GM23338 (cell line): ENCODE data around the gene MSL3B.

Experiments
- ATAC-seq: fragments of 200-7000 bp; cut with Tn5 transposase; 3 replicates; pipeline ENCODE4 v1.9.1; 2020
- DNase-seq: peaks from one replicate; pipeline ENCODE4 v3.0.0-alpha.2; 2015; ENCODE audit warnings: low spot score
- H2AFZ ChIP-seq: fragments of 200-600 bp; sonication (generic); 2 replicates; pipeline ENCODE4 v1.8.0; 2016; ENCODE audit warnings: antibody characterized with exemption, mild to moderate bottlenecking, moderate library complexity
- H3F3A ChIP-seq: fragments of 200-600 bp; sonication (generic); replicated peaks from 2 replicates; pipeline ENCODE4 v1.8.0; 2017; ENCODE audit warnings: antibody characterized with exemption, mixed run types, low read depth
- H3K27ac ChIP-seq: fragments of 200-600 bp; sonication (generic); 2 replicates; pipeline ENCODE4 v1.6.1; 2016; ENCODE audit warnings: low read depth
- H3K27me3 ChIP-seq: fragments of 200-600 bp; sonication (generic); 2 replicates; pipeline ENCODE4 v1.8.0; 2016; ENCODE audit warnings: mild to moderate bottlenecking, mixed run types, moderate library complexity; ENCODE audit not compliant: insufficient read depth
- H3K36me3 ChIP-seq: fragments of 200-600 bp; sonication (generic); 2 replicates; pipeline ENCODE4 v1.8.0; 2016; ENCODE audit warnings: mild to moderate bottlenecking; ENCODE audit not compliant: insufficient read depth
- H3K4me1 ChIP-seq: fragments of 200-600 bp; sonication (generic); 2 replicates; pipeline ENCODE4 v1.8.0; 2016; ENCODE audit warnings: mild to moderate bottlenecking, moderate library complexity; ENCODE audit not compliant: insufficient read depth
- H3K4me2 ChIP-seq: fragments of 200-600 bp; sonication (generic); 2 replicates; pipeline ENCODE4 v1.7.1; 2017; ENCODE audit warnings: mixed run types
- H3K4me3 ChIP-seq: fragments of 200-600 bp; sonication (generic); 2 replicates; pipeline ENCODE4 v1.6.1; 2016; ENCODE audit warnings: mixed run types
- H3K79me2 ChIP-seq: fragments of 200-600 bp; sonication (generic); replicated peaks from 2 replicates; pipeline ENCODE4 v1.8.0; 2017; ENCODE audit warnings: mild to moderate bottlenecking; ENCODE audit not compliant: insufficient read depth
- H3K9me2 ChIP-seq: fragments of 200-600 bp; sonication (generic); 2 replicates; pipeline ENCODE4 v1.8.0; 2017; ENCODE audit not compliant: insufficient read depth
- H4K20me1 ChIP-seq: fragments of 200-600 bp; sonication (generic); replicated peaks from 2 replicates; pipeline ENCODE4 v1.8.0; 2017; ENCODE audit warnings: mild to moderate bottlenecking; ENCODE audit not compliant: insufficient read depth
- H3K27ac Mint-ChIP-seq: 2 replicates; pipeline ENCODE4 v1.8.0; 2020; ENCODE audit warnings: inconsistent platforms, mild to moderate bottlenecking, moderate library complexity, mixed read lengths
- H3K27me3 Mint-ChIP-seq: 3 replicates; pipeline ENCODE4 v1.8.0; 2022; ENCODE audit warnings: low read depth, mild to moderate bottlenecking, moderate library complexity, mixed read lengths, inconsistent platforms; ENCODE audit not compliant: insufficient read depth, poor library complexity
- H3K36me3 Mint-ChIP-seq: 3 replicates; pipeline ENCODE4 v1.8.0; 2021; ENCODE audit warnings: low read depth, mild to moderate bottlenecking, inconsistent platforms, moderate library complexity, mixed read lengths
- H3K4me1 Mint-ChIP-seq: 3 replicates; pipeline ENCODE4 v1.8.0; 2020; ENCODE audit warnings: mild to moderate bottlenecking, inconsistent platforms, mixed read lengths
- H3K4me3 Mint-ChIP-seq: 3 replicates; pipeline ENCODE4 v1.8.0; 2021; ENCODE audit warnings: moderate library complexity, mild to moderate bottlenecking, inconsistent platforms, mixed read lengths
- H3K9me3 Mint-ChIP-seq: 3 replicates; pipeline ENCODE4 v1.8.0; 2020; ENCODE audit warnings: moderate library complexity, mild to moderate bottlenecking, inconsistent platforms, mixed read lengths
- CREB1 ChIP-seq: fragments of 250-450 bp; sonication (Bioruptor Pico); IDR thresholded peaks from 2 replicates; pipeline ENCODE4 v1.5.0; 2020; ENCODE audit warnings: low read depth, mild to moderate bottlenecking, moderate library complexity
- ETS1 ChIP-seq: IDR thresholded peaks from 2 replicates; pipeline ENCODE4 v1.6.1; 2016; ENCODE audit warnings: antibody characterized with exemption
- EZH2 ChIP-seq: fragments of 200-600 bp; sonication (generic); IDR thresholded peaks from one replicate; pipeline ENCODE4 v1.8.0; 2017; ENCODE audit warnings: antibody characterized with exemption, mild to moderate bottlenecking, low read depth; ENCODE audit not compliant: unreplicated experiment
- EZH2phosphoT487 ChIP-seq: fragments of 200-600 bp; sonication (generic); IDR thresholded peaks from one replicate; pipeline ENCODE4 v1.8.1; 2018; ENCODE audit warnings: antibody characterized with exemption; ENCODE audit not compliant: unreplicated experiment
- JUNB ChIP-seq: IDR thresholded peaks from one replicate; pipeline ENCODE4 v1.6.1; 2016; ENCODE audit warnings: antibody characterized with exemption; ENCODE audit not compliant: unreplicated experiment
- NANOG ChIP-seq: IDR thresholded peaks from 2 replicates; pipeline ENCODE4 v1.6.1; 2016; ENCODE audit warnings: antibody characterized with exemption, borderline replicate concordance
- POLR2AphosphoS5 ChIP-seq: IDR thresholded peaks from 2 replicates; pipeline ENCODE4 v1.6.1; 2016; ENCODE audit warnings: antibody characterized with exemption, low read depth
- REST ChIP-seq: IDR thresholded peaks from one replicate; pipeline ENCODE4 v1.6.1; 2018; ENCODE audit warnings: antibody characterized with exemption; ENCODE audit not compliant: unreplicated experiment
- STAT1 ChIP-seq: IDR thresholded peaks from one replicate; pipeline ENCODE4 v1.6.1; 2016; ENCODE audit warnings: antibody characterized with exemption; ENCODE audit not compliant: unreplicated experiment
- ZNF114 ChIP-seq: fragments of 250-450 bp; sonication (Bioruptor Pico); IDR thresholded peaks from 2 replicates; pipeline ENCODE4 v1.5.0; 2020; ENCODE audit warnings: mild to moderate bottlenecking, moderate library complexity
- ZNF331 ChIP-seq: fragments of 250-450 bp; sonication (Bioruptor Pico); IDR thresholded peaks from 2 replicates; pipeline ENCODE4 v1.5.0; 2020; ENCODE audit warnings: low read depth, mild to moderate bottlenecking, moderate library complexity
- TF ChIP-seq, protein P1 (sequence below): fragments of 250-450 bp; sonication (Bioruptor Pico); IDR thresholded peaks from 2 replicates; pipeline ENCODE4 v1.5.0; 2020; ENCODE audit warnings: mild to moderate bottlenecking, moderate library complexity
- TF ChIP-seq, protein P2 (sequence below), 2 experiments: fragments of 200-600 bp in 1 of 2; sonication (generic) in 1 of 2; conservative IDR thresholded peaks; 2 replicates each; pipeline versions ENCODE4 v1.5.1 to v1.6.1; 2016 to 2017; ENCODE audit warnings: antibody characterized with exemption in 2 of 2, low read depth in 2 of 2, mild to moderate bottlenecking in 2 of 2, moderate library complexity in 1 of 2

The MSL3B gene

GRCh38 chr2:233907627-233908026 is 39.4 kb upstream of the MSL3B start:
- no peaks in the 10 kb centered on the region for H3K4me1 ChIP-seq
- Mint-ChIP-seq H3K4me1 (no peaks in the 10 kb centered on the region; the same call in 2 of the 3 replicates), H3K4me3 (no peak overlapping the region), H3K36me3 (no peaks in the 10 kb centered on the region), H3K27ac (no peak overlapping the region), H3K9me3 (no peaks in the 10 kb centered on the region; the same call in 1 of the 3 replicates), H3K27me3 (no peaks in the 10 kb centered on the region)
- H3K79me2 ChIP-seq: no peaks in the 10 kb centered on the region
- no peak overlapping the region for H3K4me2 ChIP-seq
- DNase-seq (no peak), ATAC-seq (no peak)
- no peak overlapping the region for H3K4me3 ChIP-seq
- H3F3A ChIP-seq: no peaks in the 10 kb centered on the region
- H3K27ac ChIP-seq: no peak overlapping the region
- no peaks in the 10 kb centered on the region for H4K20me1 ChIP-seq
- no peak for TF ChIP-seq REST
- TF ChIP-seq, protein P1, sequence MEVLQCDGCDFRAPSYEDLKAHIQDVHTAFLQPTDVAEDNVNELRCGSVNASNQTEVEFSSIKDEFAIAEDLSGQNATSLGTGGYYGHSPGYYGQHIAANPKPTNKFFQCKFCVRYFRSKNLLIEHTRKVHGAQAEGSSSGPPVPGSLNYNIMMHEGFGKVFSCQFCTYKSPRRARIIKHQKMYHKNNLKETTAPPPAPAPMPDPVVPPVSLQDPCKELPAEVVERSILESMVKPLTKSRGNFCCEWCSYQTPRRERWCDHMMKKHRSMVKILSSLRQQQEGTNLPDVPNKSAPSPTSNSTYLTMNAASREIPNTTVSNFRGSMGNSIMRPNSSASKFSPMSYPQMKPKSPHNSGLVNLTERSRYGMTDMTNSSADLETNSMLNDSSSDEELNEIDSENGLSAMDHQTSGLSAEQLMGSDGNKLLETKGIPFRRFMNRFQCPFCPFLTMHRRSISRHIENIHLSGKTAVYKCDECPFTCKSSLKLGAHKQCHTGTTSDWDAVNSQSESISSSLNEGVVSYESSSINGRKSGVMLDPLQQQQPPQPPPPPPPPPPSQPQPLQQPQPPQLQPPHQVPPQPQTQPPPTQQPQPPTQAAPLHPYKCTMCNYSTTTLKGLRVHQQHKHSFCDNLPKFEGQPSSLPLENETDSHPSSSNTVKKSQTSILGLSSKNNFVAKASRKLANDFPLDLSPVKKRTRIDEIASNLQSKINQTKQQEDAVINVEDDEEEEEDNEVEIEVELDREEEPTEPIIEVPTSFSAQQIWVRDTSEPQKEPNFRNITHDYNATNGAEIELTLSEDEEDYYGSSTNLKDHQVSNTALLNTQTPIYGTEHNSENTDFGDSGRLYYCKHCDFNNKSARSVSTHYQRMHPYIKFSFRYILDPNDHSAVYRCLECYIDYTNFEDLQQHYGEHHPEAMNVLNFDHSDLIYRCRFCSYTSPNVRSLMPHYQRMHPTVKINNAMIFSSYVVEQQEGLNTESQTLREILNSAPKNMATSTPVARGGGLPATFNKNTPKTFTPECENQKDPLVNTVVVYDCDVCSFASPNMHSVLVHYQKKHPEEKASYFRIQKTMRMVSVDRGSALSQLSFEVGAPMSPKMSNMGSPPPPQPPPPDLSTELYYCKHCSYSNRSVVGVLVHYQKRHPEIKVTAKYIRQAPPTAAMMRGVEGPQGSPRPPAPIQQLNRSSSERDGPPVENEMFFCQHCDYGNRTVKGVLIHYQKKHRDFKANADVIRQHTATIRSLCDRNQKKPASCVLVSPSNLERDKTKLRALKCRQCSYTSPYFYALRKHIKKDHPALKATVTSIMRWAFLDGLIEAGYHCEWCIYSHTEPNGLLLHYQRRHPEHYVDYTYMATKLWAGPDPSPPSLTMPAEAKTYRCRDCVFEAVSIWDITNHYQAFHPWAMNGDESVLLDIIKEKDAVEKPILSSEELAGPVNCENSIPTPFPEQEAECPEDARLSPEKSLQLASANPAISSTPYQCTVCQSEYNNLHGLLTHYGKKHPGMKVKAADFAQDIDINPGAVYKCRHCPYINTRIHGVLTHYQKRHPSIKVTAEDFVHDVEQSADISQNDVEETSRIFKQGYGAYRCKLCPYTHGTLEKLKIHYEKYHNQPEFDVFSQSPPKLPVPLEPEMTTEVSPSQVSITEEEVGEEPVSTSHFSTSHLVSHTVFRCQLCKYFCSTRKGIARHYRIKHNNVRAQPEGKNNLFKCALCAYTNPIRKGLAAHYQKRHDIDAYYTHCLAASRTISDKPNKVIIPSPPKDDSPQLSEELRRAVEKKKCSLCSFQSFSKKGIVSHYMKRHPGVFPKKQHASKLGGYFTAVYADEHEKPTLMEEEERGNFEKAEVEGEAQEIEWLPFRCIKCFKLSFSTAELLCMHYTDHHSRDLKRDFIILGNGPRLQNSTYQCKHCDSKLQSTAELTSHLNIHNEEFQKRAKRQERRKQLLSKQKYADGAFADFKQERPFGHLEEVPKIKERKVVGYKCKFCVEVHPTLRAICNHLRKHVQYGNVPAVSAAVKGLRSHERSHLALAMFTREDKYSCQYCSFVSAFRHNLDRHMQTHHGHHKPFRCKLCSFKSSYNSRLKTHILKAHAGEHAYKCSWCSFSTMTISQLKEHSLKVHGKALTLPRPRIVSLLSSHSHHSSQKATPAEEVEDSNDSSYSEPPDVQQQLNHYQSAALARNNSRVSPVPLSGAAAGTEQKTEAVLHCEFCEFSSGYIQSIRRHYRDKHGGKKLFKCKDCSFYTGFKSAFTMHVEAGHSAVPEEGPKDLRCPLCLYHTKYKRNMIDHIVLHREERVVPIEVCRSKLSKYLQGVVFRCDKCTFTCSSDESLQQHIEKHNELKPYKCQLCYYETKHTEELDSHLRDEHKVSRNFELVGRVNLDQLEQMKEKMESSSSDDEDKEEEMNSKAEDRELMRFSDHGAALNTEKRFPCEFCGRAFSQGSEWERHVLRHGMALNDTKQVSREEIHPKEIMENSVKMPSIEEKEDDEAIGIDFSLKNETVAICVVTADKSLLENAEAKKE: no peak
- no peak for TF ChIP-seq ZNF114 (CRISPR knock-in tag)
- no peak for TF ChIP-seq EZH2
- no peak for TF ChIP-seq EZH2phosphoT487
- no peak for TF ChIP-seq CREB1 (CRISPR knock-in tag)
- TF ChIP-seq STAT1: no peak
- no peak for TF ChIP-seq POLR2AphosphoS5
- no peak for TF ChIP-seq ZNF331
- TF ChIP-seq JUNB: no peak
- TF ChIP-seq ETS1: no peak
- TF ChIP-seq NANOG: no peak
- TF ChIP-seq, protein P2, sequence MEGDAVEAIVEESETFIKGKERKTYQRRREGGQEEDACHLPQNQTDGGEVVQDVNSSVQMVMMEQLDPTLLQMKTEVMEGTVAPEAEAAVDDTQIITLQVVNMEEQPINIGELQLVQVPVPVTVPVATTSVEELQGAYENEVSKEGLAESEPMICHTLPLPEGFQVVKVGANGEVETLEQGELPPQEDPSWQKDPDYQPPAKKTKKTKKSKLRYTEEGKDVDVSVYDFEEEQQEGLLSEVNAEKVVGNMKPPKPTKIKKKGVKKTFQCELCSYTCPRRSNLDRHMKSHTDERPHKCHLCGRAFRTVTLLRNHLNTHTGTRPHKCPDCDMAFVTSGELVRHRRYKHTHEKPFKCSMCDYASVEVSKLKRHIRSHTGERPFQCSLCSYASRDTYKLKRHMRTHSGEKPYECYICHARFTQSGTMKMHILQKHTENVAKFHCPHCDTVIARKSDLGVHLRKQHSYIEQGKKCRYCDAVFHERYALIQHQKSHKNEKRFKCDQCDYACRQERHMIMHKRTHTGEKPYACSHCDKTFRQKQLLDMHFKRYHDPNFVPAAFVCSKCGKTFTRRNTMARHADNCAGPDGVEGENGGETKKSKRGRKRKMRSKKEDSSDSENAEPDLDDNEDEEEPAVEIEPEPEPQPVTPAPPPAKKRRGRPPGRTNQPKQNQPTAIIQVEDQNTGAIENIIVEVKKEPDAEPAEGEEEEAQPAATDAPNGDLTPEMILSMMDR (conservative IDR thresholded peaks at IDR 0.05; ENCODE audit: low read depth in 2 of 2): no peak
- peaks cover 8% of the 10 kb centered on the region; the same call in 1 of the 2 replicates for H3K9me2 ChIP-seq
- H2AFZ ChIP-seq: no peak overlapping the region
- H3K36me3 ChIP-seq: no peaks in the 10 kb centered on the region
- no peaks in the 10 kb centered on the region for H3K27me3 ChIP-seq
